HG03457 (cell line): ENCODE measurements around the gene MALL.
"Not testable (repeated sequence)": the region's sequence is repeated elsewhere in the genome, so short reads cannot be mapped to it uniquely, and the experiment has no call there.

ENCODE experiments used
- ATAC-seq: cut with Tn5 transposase; IDR thresholded peaks from one replicate; pipeline ENCODE4 v1.9.1; 2021; ENCODE audit warnings: moderate number of reproducible peaks; ENCODE audit not compliant: unreplicated experiment

The MALL gene

GRCh38 chr2:110054521-110055407, 60.9 kb downstream of the MALL start:
- ATAC-seq = not testable (repeated sequence)

- not testable (repeated sequence) for ATAC-seq
These were observed 61.9 kb downstream of the MALL start for GRCh38 chr2:110053688-110054087.

DNA sequence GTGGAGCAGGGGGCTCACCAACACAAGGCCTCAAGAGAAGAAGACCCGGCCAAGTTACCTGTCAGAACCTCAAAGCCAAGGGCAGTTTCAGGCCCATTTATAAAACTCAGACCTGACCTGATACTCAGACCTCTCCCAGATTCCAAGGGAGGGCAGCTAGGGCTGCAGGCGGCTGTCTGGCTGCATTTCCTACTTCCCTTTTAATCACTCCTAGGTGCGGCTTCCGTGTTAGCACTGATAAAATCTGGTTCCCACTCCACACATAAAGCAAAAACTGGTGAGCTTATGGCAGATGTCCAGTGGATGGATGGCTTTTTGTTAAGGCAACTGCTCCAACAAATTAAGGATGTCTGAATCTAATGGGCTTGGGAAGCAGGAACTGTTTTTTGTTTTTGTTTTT, 63.5 kb downstream of the MALL start:
- ATAC-seq = not testable (repeated sequence)

DNA sequence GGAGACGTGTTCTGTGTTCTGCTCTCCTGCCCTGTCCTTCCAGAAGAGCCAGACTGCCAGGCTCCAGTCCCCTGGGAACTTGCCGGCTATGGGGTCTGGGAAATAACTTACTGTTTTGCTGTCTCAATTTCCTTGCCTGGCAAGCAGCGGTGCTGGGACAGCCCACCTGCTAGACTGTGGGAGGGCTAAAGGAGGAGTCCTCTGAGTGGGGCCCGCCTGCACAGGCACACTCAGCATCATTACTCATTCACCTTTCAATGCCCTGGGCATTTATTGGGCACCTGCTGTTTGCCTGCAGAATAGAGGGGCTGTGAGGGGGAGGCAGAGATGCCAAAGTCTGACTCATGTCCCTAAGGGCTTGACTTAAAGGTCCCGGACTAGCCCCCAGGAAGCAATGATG, 65.4 kb downstream of the MALL start:
- ATAC-seq = not testable (repeated sequence)

DNA sequence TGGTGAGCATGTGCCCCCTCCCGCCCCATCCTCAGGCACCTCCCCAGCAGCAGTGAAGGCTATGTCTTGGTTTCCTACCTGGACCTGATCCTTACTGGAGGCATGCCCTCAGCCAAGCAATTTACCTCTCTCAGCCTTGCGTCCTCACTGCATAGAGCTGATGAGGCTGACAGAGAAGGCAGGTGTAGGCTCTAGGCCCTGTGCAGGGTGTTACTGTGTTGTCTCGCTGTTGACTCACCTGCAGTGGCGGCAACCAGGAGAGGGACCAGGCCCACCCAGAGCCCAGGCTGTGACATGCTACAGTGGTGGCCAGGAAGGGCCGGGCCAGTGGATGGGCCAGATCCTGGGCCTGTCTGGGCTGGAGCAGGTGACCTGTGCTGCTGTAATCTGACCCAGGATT, 65.9 kb downstream of the MALL start:
- not testable (repeated sequence) for ATAC-seq

DNA sequence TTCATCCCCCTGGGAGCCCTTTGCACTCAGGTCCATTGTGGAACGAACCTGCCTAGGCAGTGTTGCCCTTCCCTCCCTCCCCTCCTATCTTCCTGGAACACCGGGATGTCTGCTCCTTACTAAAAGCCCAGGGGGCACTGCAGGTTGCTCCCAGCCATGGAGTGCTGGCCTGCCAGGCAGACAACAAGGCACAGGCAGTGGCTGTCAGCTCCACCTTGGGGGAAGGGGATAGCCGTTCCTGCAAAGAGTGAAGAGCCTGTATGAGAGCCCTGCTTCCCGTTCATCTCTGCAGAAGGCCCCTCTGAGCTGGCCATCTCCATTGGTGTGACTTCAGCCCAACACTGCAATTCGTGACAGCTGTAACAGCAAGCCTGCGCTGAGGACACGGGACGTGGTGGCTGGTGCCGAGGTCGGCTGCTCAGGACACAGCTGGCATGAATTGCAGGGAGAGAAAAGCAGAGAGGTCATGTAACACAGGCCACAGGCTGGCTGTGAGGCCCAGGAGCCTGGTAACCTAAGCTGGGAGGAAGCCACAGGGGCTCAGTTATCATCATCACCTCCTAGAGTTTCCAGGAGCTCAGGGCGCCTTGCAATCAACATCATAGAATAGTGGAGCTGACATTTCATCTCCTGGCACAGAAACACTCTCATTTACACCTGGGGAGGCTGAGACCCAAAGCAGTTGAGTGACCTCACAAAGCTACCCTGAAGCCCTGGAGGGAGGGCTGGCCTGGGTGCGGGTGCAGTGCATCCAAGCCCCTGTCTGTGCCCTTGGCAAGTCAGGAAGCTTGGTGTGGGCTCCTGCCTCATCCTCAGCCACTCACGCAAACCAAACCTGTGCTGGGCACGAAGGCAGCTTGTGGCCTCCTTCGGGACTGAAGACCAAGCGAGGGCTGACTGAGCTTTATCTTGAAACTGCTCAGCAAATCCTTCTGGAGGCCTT, 67.1 kb downstream of the MALL start:
- ATAC-seq = not testable (repeated sequence)

DNA sequence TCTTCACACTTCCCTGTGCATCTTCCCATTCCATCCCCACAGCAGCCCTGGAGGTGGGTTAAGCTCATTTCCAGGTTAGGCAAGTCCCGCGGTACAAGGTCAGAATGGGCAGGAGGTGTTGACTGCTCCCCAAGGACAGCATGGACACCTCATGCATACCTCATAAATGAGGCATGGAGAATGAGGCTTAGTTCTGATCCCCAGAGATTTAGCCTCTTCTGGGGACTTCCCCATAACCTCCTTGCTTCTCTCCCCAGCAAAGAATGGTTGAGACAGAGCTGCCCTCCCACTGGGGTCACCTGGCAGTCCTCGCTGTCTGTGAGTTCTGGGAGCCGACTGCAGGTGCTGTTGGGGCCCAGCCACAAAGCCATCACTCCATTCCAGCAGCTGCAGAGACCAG, 68.4 kb downstream of the MALL start:
- not testable (repeated sequence) for ATAC-seq

GRCh38 chr2:110041941-110042660, 73.5 kb downstream of the MALL start:
- ATAC-seq = not testable (repeated sequence)

GRCh38 chr2:110037336-110037735, 78.3 kb downstream of the MALL start:
- not testable (repeated sequence) for ATAC-seq

DNA sequence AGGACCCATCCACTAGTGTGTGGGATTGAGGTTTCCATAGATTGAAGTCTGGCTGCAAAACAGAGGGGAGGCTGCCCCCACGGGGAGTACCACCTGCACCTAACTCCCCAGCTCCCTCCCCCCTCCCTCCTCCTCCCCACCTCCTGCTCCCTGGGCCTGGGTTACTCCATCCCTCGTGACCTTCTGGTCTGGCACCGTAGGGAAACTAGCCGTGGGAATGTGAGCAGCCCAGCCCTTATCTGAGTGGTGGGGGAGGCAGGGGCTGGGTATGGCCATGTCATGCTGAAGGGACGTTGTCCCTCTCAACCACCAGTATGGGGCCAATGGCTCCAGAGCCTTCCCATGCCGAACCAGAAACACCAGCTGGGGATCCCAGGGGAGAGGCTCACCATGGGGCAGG, 80.2 kb downstream of the MALL start:
- ATAC-seq = not testable (repeated sequence)

GRCh38 chr2:110034935-110035334, 80.7 kb downstream of the MALL start:
- ATAC-seq = not testable (repeated sequence)
